ENCODE data around the gene CARD9.

CARD9 gene

DNA sequence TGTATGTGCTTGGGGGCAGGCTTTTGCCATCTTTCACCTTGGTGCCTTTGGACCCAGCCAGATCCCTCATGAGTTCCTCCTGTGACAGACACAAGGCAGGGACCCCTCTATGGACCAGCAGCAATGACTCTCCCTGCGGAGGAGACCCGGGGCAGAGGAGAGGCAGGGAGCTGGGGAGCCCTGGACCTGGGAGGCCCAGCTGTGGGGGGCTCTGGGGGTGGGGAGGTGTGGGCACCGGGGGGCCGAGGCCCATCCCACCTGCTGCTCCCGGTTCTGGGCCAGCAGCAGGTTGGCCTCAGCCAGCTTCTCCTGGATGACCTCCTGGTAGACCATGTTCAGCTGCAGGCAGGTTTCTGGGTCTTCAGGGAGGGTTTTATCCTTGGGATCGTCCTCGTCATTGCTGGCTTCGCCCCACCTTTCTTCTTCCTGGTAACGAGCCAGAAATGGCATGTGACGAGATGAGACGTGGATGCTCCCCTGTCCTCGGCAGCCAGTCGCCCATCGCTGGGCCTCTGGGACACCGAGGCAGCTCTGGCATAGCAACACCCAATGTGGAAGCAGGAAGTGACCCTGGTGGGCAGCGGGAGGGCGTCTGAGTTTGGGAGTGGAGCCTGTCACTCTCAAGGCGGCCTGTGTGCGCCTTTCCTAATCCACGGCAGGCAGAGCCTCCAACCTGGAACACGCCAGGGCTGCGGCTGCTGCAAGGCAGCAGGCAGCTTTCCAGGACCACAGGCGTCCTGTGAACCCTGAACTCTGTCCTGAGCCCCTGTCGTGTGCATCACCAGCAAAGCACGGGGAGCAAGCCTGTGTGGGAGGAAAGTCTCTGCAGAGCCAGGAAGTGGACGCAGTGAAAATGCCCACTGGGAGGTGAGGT is 22.1 kb upstream of the CARD9 start (continued):
- TF ChIP-seq AEBP2 (tag by site-specific recombination; IDR thresholded peaks at IDR 0.05; ENCODE audit: borderline replicate concordance) (no peak), SP2 (tag by site-specific recombination; IDR thresholded peaks at IDR 0.05) (no peak), HOXD13 (CRISPR knock-in tag; IDR thresholded peaks at IDR 0.05; ENCODE audit: borderline replicate concordance) (no peak)
- TF ChIP-seq, protein P1, sequence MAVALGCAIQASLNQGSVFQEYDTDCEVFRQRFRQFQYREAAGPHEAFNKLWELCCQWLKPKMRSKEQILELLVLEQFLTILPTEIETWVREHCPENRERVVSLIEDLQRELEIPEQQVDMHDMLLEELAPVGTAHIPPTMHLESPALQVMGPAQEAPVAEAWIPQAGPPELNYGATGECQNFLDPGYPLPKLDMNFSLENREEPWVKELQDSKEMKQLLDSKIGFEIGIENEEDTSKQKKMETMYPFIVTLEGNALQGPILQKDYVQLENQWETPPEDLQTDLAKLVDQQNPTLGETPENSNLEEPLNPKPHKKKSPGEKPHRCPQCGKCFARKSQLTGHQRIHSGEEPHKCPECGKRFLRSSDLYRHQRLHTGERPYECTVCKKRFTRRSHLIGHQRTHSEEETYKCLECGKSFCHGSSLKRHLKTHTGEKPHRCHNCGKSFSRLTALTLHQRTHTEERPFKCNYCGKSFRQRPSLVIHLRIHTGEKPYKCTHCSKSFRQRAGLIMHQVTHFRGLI (tag by site-specific recombination; IDR thresholded peaks at IDR 0.05), result no peak

- CTCF ChIA-PET, result no interaction called here
- no peaks in the 10 kb centered on the region for H3K9me3 ChIP-seq (ENCODE audit: control insufficient read depth, insufficient read depth, low read depth, low read length)
- peaks cover 14 to 83% of the 10 kb centered on the region in 2 experiments for H3K36me3 ChIP-seq (ENCODE audit: control insufficient read depth in 2 of 2, insufficient read depth in 1 of 2, low read length in 2 of 2)
- H3K27ac ChIP-seq (ENCODE audit: extremely low read depth, low read depth, low read length), result no peak overlapping the region
- no peak overlapping the region for H3K4me3 ChIP-seq (ENCODE audit: low read depth, low read length)
- POLR2A ChIA-PET, result interaction anchor here (2.2 to 3.4 kb wide), 2 partner anchors 24 to 32 kb away, joined by 8 to 10 read pairs; partner anchors contain the start of gene DNLZ
- no peaks in the 10 kb centered on the region for H3K4me1 ChIP-seq (ENCODE audit: control insufficient read depth, insufficient read depth, low read length)
- TF ChIP-seq OSR2 (tag by site-specific recombination; IDR thresholded peaks at IDR 0.05) (no peak), ZNF274 (IDR thresholded peaks at IDR 0.05; ENCODE audit: low read length) (no peak), ZNF274 (tag by site-specific recombination; IDR thresholded peaks at IDR 0.05; ENCODE audit: borderline replicate concordance) (no peak), ZBTB1 (tag by site-specific recombination; IDR thresholded peaks at IDR 0.05) (no peak), FEZF1 (tag by site-specific recombination; IDR thresholded peaks at IDR 0.05) (no peak), ZNF146 (tag by site-specific recombination; IDR thresholded peaks at IDR 0.05) (no peak)
Measured at GRCh38 chr9:136395020-136395340, 21.5 kb upstream of the CARD9 start.

DNA sequence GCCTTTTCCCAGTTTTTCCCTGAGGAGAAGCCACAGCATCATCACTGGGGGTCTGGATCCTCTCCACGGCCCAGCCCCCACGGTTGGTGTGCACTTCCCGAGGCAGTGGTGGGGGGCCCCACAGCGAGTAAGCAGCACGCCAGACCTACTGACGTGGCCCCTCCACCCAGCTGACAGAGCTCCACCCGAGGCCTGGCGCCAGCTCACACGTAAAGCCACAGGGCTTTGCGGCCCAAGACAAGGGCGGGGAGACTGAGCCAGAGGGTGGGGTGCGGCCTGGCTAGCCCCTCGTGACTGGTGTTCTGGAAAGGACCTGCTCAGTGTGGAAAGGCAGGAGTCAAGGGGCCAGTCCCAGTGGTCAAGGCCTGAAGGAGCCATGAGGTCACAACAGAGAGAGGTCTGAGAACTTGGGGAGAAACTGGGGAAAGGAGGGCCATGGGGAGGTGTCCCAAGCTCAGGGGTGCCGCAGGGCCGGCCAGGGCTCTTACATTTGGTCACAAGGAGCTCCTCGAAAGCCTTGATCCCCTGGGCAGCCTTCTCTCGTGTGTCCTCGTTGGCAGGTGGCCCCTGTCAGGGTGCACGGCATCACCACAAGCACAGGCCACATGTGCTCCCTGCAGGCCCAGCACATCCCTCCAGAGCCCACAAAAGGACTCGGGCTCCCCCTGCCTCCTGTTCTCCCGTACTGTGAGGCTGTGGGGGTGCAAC is 21.0 kb upstream of the CARD9 start:
- TF ChIP-seq ZNF596 (tag by site-specific recombination; IDR thresholded peaks at IDR 0.05) (no peak), ZNF624 (tag by site-specific recombination; IDR thresholded peaks at IDR 0.05) (no peak), ZNF211 (tag by site-specific recombination; IDR thresholded peaks at IDR 0.05; ENCODE audit: low read depth) (no peak), ZNF214 (tag by site-specific recombination; IDR thresholded peaks at IDR 0.05; ENCODE audit: borderline replicate concordance) (no peak), ZNF302 (tag by site-specific recombination; IDR thresholded peaks at IDR 0.05; ENCODE audit: low read depth) (no peak), ZNF148 (tag by site-specific recombination; IDR thresholded peaks at IDR 0.05; ENCODE audit: borderline replicate concordance) (no peak)
- H3K9me3 ChIP-seq (ENCODE audit: control insufficient read depth, insufficient read depth, low read depth, low read length), result no peaks in the 10 kb centered on the region
- ChIA-PET CTCF (interaction anchor here (0.7 kb wide), 1 partner anchor 154 kb away, joined by 3 read pairs; no protein-coding TSS in a partner anchor), POLR2A (interaction anchor here (2.2 to 3.4 kb wide), 2 partner anchors 24 to 32 kb away, joined by 8 to 10 read pairs; partner anchors contain the start of gene DNLZ)
- peaks cover 14 to 88% of the 10 kb centered on the region in 2 experiments for H3K36me3 ChIP-seq (ENCODE audit: control insufficient read depth in 2 of 2, insufficient read depth in 1 of 2, low read length in 2 of 2)
- H3K27ac ChIP-seq (ENCODE audit: extremely low read depth, low read depth, low read length), result no peak overlapping the region
- no peaks in the 10 kb centered on the region for H3K4me1 ChIP-seq (ENCODE audit: control insufficient read depth, insufficient read depth, low read length)
- H3K4me3 ChIP-seq (ENCODE audit: low read depth, low read length), result no peak overlapping the region

Data from HEK293 (cell line).